A673 (cell line): ENCODE results near the gene SPTAN1.
"Not testable (repeated sequence)": the region's sequence is repeated elsewhere in the genome, so short reads cannot be mapped to it uniquely, and the experiment has no call there.

Experiments
- CTCF ChIP-seq: fragments of 300-800, 200-600 bp; sonication (generic); conservative IDR thresholded peaks from 2 replicates; pipeline ENCODE4 v1.5.1; 2017; ENCODE audit warnings: low read depth, mild to moderate bottlenecking, antibody characterized with exemption, low read length, moderate library complexity, mixed read lengths
- EZH2 ChIP-seq: fragments of 200-600 bp; sonication (generic); IDR thresholded peaks from 2 replicates; pipeline ENCODE4 v1.6.1; 2017; ENCODE audit warnings: borderline replicate concordance, low read depth, mild to moderate bottlenecking, mixed read lengths, antibody characterized with exemption, low read length; ENCODE audit not compliant: poor library complexity, severe bottlenecking

- TF ChIP-seq CTCF, EZH2: not testable (repeated sequence)
Observed at GRCh38 chr9:128505906-128506305, 46.5 kb upstream of the SPTAN1 start.
